ENCODE measurements around the gene EPB41L4A.

GRCh38 chr5:112384523-112384922 is 34.6 kb downstream of the EPB41L4A start:
- TF ChIP-seq, protein P1, sequence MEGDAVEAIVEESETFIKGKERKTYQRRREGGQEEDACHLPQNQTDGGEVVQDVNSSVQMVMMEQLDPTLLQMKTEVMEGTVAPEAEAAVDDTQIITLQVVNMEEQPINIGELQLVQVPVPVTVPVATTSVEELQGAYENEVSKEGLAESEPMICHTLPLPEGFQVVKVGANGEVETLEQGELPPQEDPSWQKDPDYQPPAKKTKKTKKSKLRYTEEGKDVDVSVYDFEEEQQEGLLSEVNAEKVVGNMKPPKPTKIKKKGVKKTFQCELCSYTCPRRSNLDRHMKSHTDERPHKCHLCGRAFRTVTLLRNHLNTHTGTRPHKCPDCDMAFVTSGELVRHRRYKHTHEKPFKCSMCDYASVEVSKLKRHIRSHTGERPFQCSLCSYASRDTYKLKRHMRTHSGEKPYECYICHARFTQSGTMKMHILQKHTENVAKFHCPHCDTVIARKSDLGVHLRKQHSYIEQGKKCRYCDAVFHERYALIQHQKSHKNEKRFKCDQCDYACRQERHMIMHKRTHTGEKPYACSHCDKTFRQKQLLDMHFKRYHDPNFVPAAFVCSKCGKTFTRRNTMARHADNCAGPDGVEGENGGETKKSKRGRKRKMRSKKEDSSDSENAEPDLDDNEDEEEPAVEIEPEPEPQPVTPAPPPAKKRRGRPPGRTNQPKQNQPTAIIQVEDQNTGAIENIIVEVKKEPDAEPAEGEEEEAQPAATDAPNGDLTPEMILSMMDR (IDR thresholded peaks at IDR 0.05) = no peak
- TF ChIP-seq POLR2A (IDR thresholded peaks at IDR 0.05) = no peak

Data from adrenal gland (tissue), 5 donors.